GM21360 (cell line): ENCODE data around the gene KIRREL1.

Experiments
- ATAC-seq: cut with Tn5 transposase; IDR thresholded peaks from one replicate; pipeline ENCODE4 v1.9.1; 2021; ENCODE audit warnings: mild to moderate bottlenecking, moderate library complexity; ENCODE audit not compliant: unreplicated experiment

Gene KIRREL1

DNA sequence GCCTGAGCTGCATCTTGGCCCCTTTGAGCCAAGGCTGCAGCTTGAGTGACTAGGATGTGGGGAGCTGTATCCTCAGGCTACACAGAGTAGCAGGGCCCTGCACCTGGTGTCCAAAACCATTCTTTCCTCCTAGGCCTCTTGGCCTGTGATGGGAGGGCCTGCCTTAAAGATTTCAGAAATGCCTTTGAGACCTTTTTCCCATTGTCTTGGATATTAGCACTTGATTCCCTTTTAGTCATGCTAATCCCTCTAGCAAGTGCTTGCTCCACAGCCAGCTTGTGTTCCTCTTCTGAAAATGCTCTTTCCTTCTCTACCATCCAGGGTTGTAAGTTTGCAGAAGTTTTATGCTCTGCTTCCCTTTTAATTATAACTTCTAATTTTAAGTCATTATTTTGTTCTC lies 21.7 kb upstream of the KIRREL1 start:
- no peak for ATAC-seq

DNA sequence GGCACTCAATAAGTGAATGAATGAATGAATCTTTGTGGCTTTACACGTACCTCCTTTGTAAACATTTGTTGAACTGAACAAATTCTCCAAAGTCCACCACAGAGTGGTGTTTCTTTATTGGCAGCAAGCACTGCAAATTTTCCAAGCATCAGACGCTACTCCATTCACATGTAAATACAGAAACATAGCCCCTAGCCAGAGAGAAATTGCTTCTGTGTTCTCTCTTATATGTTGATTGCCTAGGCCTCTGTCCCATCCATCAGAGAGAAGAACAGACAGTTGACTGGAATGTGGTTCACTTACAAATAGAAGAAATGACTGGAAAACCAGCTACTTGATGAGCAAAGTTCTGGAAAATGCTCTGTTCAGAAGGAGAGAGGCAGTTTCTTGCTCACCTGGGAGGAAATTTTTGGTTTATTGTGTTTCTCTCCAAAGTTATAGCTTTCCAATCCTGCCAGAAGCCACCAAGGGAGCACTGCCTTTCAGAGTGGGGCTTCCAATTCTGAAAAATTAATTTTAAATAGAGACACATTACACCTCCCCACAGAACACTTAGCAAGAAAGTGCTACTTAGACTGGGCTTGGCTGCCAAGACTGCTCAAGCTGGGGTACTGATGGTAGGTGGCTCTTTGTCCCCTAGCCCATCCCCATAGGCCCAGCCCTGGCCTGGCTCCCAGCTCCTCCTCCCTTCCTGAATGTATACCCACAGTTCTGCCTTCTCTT lies 18.1 kb upstream of the KIRREL1 start:
- no peak for ATAC-seq

DNA sequence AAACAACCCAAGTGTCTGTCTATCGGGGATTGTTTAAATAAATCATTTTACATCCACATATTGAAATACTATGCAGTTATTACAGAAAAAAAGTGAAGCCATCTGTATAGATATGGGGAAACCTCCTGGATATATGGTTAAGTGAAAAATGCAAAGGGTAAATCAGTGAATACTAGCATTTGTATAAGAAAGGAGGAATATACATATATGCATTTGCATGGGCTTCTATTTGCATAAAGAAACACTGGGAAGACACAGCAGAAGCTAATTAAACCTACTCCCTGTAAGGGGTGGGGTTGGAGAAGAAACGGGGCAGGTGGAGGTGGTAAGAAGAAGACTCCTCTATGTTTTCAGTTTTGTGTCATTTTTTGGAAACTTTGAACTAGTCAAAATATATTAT lies 16.6 kb upstream of the KIRREL1 start:
- ATAC-seq, result no peak

DNA sequence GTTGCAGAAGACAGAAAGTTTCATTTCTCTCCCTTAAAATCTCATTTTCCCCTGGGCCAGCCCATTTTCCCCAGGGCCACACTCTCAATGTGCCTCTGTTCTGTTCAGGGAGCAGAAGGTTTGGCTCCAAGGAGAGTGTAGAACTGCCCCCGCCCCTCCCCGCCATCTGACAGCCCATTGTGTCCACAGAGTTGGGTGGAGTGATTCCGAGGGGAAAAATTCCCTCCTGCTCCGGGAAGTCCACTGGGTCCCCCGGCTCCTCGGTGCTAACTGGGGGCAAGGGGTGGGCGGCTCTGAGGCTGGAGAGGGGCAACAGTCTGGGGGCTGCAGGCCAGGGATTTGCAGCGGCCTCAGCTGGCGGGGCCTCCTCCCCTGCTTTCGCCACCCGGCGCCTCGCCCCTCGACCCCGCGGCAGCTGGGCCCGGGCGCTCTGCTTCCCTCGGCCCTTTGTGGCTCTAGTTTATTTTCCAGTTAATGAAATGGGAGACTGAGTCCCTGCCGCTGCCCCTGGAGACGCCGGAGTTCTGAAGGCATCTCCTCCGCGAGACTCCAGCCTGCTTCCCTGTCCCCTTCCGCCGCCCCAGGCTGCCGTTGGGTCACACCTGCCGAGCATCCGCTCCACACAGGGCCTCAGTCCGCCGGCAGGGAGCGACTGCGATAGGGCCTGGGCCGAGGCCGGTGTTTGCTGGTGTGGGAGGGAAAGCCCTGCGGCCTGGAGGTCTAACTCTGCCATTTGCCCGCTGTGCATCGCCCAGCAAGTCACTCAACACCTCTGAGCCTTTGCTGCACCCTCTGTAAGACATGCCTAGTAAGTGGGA lies 14.7 kb upstream of the KIRREL1 start:
- ATAC-seq, result no peak

DNA sequence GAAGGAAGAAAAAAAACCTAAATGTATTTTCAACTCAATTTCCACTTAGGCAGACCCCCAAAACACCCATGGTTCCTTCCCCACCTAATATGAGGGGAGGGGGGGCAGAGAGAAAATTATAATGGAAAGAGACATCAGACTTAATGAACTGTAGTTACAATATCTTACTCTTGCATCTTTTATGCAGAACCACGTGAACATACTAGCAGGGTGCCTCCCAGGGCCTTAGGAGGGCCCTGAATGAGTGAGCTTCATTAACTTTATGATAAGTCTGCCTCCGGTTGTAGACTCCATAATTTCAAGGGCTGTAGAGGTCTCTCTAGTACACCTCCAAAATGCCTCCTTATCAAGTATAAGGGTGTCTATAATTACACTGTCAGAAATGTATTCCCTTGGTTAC lies 11.3 kb upstream of the KIRREL1 start:
- ATAC-seq, result no peak

DNA sequence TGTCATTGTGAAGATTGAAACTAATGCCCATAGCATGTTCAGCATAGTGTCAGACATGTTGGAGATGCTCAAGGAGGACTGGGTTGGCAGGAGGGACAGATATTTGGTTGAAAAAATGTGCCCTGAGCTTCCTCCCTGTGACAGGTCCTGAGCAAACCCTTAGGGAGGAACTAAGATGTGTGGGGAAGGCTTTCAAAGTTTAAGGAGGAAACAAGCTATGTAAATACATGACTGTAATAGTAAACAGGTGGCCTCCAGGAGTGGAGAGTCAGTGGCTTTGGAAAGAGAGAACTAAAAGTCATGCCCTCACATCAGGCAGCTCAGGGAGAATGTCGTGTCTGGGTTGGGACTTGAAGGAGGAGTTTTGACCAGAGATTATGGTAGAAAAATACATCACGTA lies 9.7 kb upstream of the KIRREL1 start:
- ATAC-seq, result no peak

DNA sequence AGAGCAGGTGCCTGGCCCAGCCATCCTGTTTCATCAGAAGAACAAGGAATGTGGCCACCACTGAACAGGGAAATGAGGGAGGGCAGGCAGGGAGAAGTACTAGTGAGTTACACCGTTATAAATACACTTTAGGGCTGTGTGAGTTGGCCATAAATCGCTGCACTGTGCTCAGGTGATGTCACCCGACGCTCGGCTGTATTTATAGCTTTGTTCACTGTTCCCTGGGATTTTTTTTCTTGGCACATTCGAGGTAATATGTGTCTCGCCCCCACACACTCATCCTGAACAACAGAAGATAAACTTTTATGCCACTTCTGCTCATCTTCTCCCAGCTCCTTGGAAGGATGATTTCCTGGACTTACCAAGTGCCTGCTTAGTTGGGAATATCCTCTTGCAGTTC lies 9.0 kb upstream of the KIRREL1 start:
- ATAC-seq, result no peak

DNA sequence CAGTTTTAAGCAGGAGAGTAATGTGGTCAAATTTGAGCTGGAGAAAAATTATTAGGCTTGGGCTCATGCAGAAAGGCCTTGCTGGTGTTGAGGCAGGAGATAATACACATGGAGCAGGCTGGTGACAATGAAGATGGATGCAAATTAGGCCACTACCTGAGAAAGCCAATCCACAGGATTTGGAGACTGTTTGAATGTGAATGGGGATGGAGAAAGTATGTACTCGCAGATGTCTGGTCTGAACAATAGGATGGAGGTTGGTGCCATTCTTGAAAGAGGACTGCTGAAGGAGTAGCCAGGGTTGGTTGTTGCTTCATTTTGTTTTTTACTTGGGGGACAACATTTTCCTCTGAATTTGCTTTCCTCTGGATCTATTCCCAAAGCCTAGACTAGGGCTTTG lies 8.0 kb upstream of the KIRREL1 start:
- no peak for ATAC-seq

DNA sequence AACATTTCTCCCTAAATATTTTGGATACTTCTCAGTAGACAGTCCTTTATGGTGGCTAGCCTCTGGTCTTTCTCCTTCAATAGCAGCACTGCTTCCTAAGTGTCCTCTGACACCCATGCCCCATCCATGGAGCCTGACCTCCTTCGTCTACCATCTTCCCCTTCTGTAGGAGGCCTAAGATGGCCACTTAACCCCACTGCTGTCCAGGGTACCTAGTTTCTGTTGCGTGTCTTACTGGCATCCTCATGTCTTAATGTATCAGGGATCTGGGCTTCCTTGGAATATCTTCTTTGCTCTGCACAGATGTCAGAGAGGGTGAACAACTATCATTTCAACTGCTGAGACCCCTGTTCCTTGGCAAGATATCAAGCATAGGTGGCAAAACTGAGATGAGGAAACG lies 5.4 kb upstream of the KIRREL1 start:
- no peak for ATAC-seq

DNA sequence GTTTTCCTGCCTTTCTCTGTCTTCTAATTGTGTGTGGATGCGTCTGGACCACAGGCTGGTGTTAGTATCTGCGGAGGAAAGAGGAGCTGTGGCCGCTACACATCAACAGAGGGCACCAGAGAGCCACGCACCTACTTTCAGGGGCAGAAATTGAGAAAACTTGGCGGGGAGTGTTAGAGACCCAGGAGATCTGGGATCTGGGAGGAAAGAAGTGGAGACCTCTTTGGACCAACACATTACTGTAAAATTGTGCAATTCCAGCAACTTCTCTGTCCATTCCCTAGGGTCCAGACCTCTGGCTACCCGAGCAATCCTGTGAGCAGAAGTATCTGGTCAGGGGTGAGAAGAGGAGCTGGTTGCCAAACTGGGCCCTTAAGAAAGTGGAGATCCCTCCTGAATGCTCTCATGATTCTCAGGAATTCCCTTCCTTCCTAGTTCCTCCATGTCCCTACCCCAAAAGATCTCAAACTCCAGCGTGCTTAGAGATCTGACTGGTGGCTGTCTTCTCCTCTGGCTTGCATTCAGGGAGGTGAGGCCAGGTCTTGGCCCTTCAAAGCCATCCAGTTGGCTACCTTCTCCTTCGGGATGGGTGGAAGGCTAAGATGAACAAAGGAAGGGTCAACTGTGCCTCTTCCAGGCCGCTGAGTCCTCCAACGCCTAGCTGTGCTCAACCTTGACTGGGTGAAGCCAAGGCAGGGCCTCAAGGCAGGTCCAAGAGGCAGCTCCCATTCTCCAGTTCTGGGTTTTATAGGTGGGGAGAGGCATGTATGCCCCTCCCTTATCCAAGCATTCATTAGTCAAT lies 1.2 kb upstream of the KIRREL1 start:
- no peak for ATAC-seq

DNA sequence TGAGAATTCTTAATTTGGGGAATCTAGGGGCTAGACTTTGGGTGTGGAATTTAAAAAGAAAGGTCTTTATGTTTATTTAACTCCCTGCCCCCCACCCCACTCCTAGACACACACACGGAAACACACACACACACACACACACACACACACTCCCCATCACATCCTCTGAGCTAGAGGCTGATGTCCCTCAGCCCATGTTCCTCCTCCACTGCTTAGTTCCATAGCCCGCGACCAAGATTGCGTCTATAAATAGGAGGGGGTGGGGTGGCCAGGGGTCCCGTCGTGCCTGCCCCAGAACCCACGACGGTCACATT lies 655 bp upstream of the KIRREL1 start:
- no peak for ATAC-seq

DNA sequence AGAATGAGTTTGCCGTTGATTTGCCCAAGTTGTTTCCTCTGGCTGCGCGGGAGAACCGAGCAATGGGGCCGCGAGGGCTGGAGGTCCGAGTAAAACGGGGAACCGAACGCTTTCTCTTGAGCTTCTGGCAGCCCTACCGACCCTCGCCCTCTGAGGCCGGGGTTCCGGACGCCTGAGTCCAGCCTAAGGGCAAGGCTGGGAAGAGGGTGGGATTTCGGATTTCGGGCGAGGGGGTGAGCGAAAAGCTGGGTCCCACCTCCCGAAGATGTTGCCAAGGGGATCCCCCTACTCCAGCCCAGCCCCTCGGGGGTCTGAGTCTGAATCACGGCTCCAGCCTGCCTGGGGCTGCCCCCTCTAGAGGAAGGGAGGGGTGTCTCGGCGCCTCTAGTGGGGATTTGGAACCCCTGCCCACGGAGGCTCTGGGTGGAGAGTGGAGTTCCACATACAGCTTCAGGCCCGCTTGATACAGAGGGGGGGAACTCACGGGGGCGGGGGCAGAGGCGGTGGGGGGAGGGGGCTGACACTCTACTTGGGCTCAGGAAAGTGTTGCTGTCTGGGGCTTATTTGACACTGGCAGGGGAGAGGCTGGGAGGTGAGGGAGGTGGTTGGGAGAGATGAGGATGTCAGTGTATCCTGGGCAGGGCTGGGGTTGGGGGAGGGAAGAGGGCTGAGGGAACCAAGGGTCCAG lies 617 bp downstream of the KIRREL1 start:
- ATAC-seq, result no peak

DNA sequence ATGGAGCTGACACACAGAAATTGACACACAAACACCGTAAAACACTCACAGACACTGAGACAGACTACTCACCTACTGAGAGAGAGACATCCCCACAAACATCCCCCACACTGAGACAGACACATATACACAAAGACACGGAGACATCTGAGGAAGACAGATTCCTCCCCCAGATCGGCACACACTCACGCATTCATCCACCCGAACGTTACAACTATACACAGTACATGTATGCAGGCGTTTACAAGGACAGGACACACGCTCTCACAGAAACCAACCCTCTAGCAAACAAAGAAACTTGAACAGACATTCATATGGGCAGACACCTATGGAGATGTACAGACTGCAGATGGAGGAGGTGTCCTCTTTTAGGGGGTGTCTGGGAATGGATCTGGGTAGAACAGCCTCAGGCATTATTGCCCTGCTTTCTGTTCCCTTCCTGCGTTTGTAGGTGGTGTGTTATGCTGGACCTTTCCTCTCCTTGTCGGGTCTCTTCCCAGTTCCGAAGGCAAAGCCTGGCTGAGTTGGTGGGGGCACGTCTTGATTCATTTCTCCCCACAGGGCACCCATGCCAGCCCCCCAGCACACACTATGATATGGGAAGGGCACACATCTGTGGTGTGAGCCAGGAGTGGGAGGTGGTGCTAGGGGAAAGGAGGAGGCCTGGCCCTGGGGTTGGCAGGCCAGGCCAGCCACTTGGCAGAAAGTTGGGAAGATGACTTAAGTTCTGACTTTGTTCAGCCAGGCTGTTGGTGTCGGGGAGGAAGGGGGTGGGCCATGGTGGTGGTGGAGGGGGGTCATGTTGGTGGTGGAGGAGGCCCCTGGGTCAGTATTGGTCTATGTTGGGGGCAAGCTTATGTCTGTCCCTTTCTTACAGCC lies 1.5 kb downstream of the KIRREL1 start:
- ATAC-seq, result no peak

DNA sequence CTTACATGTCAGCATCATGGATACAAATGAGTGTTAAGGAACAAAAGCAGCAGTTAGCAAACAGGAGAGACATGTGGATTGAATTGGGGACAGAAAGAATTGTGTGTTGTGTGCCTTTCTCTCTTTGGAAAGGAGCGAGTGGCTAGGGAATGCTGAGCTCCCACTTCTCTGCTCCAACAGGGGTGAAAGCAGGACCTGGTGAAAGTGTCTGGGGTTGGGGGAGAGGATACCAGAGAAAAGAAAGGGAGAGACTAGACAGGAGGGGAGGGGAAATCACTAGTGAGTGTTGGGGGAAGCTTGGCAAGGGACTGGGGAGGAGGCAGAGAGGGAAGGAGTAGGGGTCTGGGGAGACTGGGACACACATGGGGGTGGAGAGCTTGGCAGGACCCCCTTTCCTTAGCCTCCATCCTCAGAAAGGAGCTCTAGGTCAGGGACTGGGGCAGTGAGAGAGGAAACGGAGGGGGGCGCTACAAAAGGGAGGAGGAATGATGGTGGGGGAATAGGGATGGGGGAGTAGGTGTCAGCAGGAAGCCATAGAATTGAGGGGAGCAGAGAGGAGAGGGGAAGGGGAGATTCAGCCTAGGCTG lies 2.2 kb downstream of the KIRREL1 start:
- no peak for ATAC-seq

DNA sequence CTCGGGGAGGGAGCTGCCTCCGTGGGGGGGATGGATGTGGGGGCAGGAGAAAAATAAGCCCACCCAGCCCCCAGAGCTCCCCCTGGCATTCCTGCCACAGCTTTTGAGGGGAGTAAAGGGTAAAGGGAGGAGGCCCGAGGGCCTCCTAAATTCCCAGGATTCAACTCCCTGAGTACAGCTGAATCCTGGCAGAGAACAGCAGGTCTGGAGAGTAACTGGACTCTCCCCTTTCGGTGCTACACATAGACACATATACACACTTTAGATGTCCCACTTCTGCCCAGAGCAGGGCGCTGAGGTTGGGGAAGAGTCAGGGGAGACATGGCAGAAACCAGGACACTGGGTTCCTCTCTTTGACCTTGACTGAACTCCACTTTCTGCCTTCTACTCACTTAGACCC lies 3.0 kb downstream of the KIRREL1 start:
- ATAC-seq, result no peak

DNA sequence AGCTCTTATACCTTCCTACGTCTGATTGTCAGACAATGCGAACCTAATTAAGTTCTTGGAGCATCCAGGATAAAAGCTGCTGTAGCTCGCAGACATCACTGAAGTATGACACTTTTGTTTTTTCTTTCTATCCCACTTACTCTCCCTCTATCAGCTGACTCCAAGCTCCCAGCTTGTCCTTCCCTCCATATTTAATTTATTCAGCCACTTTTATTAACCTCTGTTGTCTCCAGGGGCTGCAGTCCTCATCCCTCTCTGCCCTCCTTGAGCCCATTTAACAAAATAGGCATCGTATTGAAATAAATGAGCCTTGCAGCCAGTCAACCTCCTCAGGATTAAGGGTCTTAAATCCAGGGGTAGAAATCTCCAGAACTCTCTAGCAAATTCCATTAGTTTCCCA lies 7.1 kb downstream of the KIRREL1 start:
- no peak for ATAC-seq

DNA sequence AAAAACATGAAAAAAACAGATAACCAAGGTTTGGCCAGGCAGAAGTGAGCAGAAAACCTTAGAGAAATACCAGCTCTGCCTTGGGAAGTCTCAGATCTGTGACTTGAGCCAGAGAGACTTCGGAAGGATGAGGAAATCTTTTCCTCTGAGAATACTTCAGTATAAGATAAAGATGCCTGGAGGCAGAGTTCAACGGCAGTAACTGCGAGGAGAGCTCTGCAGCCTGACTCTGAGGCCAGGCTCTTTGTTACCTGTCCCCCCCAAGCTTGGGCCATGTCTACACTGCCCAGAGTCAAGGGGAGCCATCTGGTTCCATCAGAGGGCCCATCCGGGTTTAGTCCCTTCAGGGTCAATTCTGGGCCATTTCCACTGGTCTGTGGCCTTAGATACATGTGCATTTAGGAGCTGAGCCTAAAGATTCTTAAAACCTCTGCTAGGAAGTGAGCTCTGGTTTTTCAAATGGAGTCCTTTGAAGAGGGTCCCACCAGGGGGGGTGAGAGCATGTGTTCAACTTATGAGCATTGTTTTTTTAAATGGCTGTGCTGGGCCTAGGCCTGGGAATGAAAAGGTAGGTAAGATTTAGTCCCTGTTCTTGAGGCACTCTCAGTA lies 8.7 kb downstream of the KIRREL1 start:
- ATAC-seq, result no peak

DNA sequence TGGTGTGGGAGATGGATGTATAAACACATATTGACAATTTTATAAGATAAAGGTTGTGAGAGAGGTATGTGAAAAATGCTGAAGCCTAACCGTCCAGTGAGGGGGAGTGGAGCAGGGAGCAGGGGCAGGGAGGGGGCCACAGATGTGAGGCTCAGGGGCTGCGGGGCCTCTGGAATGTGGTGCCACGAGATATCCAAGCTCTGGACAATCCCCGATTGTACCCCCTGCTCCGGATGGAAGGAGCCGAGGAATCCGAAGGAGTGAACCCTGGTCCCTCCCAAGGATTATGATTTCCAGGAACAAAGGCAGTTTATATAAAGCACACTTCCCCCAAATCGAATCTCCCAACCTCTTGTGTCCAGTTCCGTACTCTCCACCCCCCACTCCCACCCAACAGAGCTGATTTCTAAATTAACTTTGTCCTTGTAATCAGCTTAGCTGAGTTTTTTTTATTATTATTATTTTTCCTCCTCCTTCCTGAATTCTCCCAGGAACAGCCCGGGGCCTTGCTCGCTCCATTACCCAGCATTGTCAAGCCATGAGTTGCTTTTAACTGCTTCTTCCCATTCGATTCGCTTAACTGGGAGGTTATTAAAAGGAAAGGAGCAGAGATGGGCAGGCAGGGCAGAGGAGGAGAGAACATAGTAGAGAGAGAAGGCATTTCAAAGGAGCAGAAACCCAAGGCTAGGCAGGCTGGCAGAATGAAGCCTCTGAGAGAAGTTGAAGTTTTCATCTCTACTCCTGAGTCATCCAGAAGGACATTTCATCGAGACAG lies 9.4 kb downstream of the KIRREL1 start:
- no peak for ATAC-seq

DNA sequence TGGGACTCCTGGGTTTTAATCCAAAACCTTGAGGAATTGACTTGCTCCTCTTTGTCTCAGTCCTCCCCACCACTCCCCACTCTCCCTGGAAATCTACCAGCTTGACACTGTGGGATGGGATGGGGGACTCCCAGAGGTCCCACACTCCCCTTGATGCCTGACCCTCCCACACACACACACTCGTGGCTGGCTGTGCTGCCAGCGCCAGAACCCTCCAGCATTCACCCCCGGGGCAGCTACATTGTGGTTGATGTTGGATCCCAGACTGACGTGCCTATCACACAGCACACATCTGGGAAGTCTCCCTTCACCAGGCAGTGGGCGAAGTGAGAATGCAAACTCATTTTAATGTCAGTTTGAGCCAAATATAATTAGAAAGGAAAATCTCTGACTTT lies 10.0 kb downstream of the KIRREL1 start:
- ATAC-seq, result no peak
